Activated naive CD4-positive, alpha-beta T cell treated with anti-CD3 and anti-CD28 coated beads for 36 hours (primary cell): ENCODE measurements around the gene PRPF8. TPM values are rescaled to one million over a fixed set of nuclear protein-coding genes. Genes with fewer than 3 reads are reported as not detected.

Experiments
- CTCF ChIA-PET: fragments of 350-600 bp; sonication (Branson Sonifier 250); formaldehyde crosslinking; loops from one replicate; lab custom pipeline; 2021; ENCODE audit warnings: antibody characterized with exemption; lab: Charles Lee
- DNase-seq: peaks from one replicate; pipeline ENCODE4 v3.0.0-alpha.2; 2020
- H3K27ac Mint-ChIP-seq: one replicate; pipeline ENCODE4 v1.8.0; 2021; ENCODE audit warnings: mild to moderate bottlenecking, mixed read lengths
- H3K27me3 Mint-ChIP-seq: one replicate; pipeline ENCODE4 v1.8.0; 2021; ENCODE audit warnings: low read depth, mixed read lengths
- H3K36me3 Mint-ChIP-seq: one replicate; pipeline ENCODE4 v1.8.0; 2021; ENCODE audit warnings: low read depth, mixed read lengths
- H3K4me1 Mint-ChIP-seq: one replicate; pipeline ENCODE4 v1.8.0; 2021; ENCODE audit warnings: low read depth, mixed read lengths
- H3K4me3 Mint-ChIP-seq: one replicate; pipeline ENCODE4 v1.8.0; 2021; ENCODE audit warnings: mild to moderate bottlenecking, moderate library complexity, mixed read lengths
- H3K9me3 Mint-ChIP-seq: one replicate; pipeline ENCODE4 v1.8.0; 2021; ENCODE audit warnings: mixed read lengths
- intact Hi-C: fragments of 100-400 bp; cut with micrococcal nuclease; formaldehyde crosslinking; loops from one replicate; pipeline ENCODE4 v1.15.1; 2023
- total RNA-seq, 2 experiments: library from RNA; stranded (reverse); gene quantifications; one replicate each; pipeline ENCODE4 v1.2.3, GENCODE V29; 2021

PRPF8 gene
- 100 to 1,000 TPM; 458 to 479 TPM for total RNA-seq

- intact Hi-C loops: loop anchor here (1.0 kb wide), 2 partner anchors 32 to 35 kb away; partner anchors contain the start of gene RILP
- peak; percentile 99 for DNase-seq
- H3K4me1 Mint-ChIP-seq: peaks cover 31% of the 10 kb centered on the region
- H3K36me3 Mint-ChIP-seq: peaks cover 39% of the 10 kb centered on the region
- H3K27me3 Mint-ChIP-seq: no peaks in the 10 kb centered on the region
- H3K9me3 Mint-ChIP-seq: no peaks in the 10 kb centered on the region
- H3K27ac Mint-ChIP-seq: peak within 1 kb of the TSS; percentile 93
- CTCF ChIA-PET: interaction anchor here (0.8 to 1.5 kb wide), 4 partner anchors 16 to 99 kb away, joined by 3 to 4 read pairs (median 3); partner anchors contain the start of gene RILP
- peak within 1 kb of the TSS; percentile 95 for H3K4me3 Mint-ChIP-seq
These were observed at the start of gene PRPF8 for GRCh38 chr17:1684378-1685189. TSS of gene PRPF8 (minus strand) at chr17:1684867. CDS start at chr17:1684571, 296 bp downstream.

- H3K27me3 Mint-ChIP-seq: no peaks in the 10 kb centered on the region
- CTCF ChIA-PET: interaction anchor here (0.8 kb wide), 1 partner anchor 13 kb away, joined by 3 read pairs; no protein-coding TSS in a partner anchor
- peaks cover 18% of the 10 kb centered on the region for H3K4me1 Mint-ChIP-seq
- H3K9me3 Mint-ChIP-seq: no peaks in the 10 kb centered on the region
- H3K27ac Mint-ChIP-seq: no peak overlapping the region
- no peak overlapping the region for H3K4me3 Mint-ChIP-seq
- intact Hi-C loops: no loop called here
- peaks cover 2% of the 10 kb centered on the region for H3K36me3 Mint-ChIP-seq
- DNase-seq: no peak
These were observed 49.1 kb upstream of the PRPF8 start for GRCh38 chr17:1733759-1734158.

- peaks cover 23% of the 10 kb centered on the region for H3K4me1 Mint-ChIP-seq
- H3K36me3 Mint-ChIP-seq: peaks cover 2% of the 10 kb centered on the region
- H3K9me3 Mint-ChIP-seq: no peaks in the 10 kb centered on the region
- CTCF ChIA-PET: interaction anchor here (0.8 kb wide), 1 partner anchor 12 kb away, joined by 3 read pairs; no protein-coding TSS in a partner anchor
- intact Hi-C loops: no loop called here
- H3K27ac Mint-ChIP-seq: no peak overlapping the region
- no peak for DNase-seq
- no peak overlapping the region for H3K4me3 Mint-ChIP-seq
- no peaks in the 10 kb centered on the region for H3K27me3 Mint-ChIP-seq
These were observed 48.2 kb upstream of the PRPF8 start for GRCh38 chr17:1732833-1733321.

- Mint-ChIP-seq H3K27me3 (no peaks in the 10 kb centered on the region), H3K4me1 (peaks cover 23% of the 10 kb centered on the region), H3K4me3 (no peak overlapping the region), H3K9me3 (no peaks in the 10 kb centered on the region), H3K27ac (no peak overlapping the region), H3K36me3 (peaks cover 2% of the 10 kb centered on the region)
- CTCF ChIA-PET: no interaction called here
- intact Hi-C loops: no loop called here
- no peak for DNase-seq
These were observed 47.7 kb upstream of the PRPF8 start for GRCh38 chr17:1732241-1732832.

GRCh38 chr17:1731194-1731506, 46.5 kb upstream of the PRPF8 start:
- Mint-ChIP-seq H3K36me3 (no peaks in the 10 kb centered on the region), H3K27ac (no peak overlapping the region), H3K9me3 (no peaks in the 10 kb centered on the region), H3K4me3 (no peak overlapping the region), H3K27me3 (no peaks in the 10 kb centered on the region), H3K4me1 (peaks cover 15% of the 10 kb centered on the region)
- DNase-seq: no peak
- CTCF ChIA-PET: no interaction called here
- intact Hi-C loops: no loop called here

- CTCF ChIA-PET: no interaction called here
These were observed 45.9 kb upstream of the PRPF8 start for GRCh38 chr17:1730326-1731193.

GRCh38 chr17:1729966-1730325, 45.3 kb upstream of the PRPF8 start:
- intact Hi-C loops: no loop called here
- CTCF ChIA-PET: no interaction called here
- peaks cover 18% of the 10 kb centered on the region for H3K4me1 Mint-ChIP-seq

More at GRCh38 chr17:1730326-1731193, 45.9 kb upstream of the PRPF8 start:
- H3K4me1 Mint-ChIP-seq: peaks cover 16% of the 10 kb centered on the region
- H3K27me3 Mint-ChIP-seq: no peaks in the 10 kb centered on the region
- DNase-seq: no peak
- no peak overlapping the region for H3K4me3 Mint-ChIP-seq
- no peak overlapping the region for H3K27ac Mint-ChIP-seq
- no peaks in the 10 kb centered on the region for H3K9me3 Mint-ChIP-seq
- H3K36me3 Mint-ChIP-seq: no peaks in the 10 kb centered on the region
- intact Hi-C loops: no loop called here

GRCh38 chr17:1727876-1728630, 43.4 kb upstream of the PRPF8 start:
- no peaks in the 10 kb centered on the region for H3K9me3 Mint-ChIP-seq
- no peaks in the 10 kb centered on the region for H3K36me3 Mint-ChIP-seq
- intact Hi-C loops: no loop called here
- H3K4me3 Mint-ChIP-seq: no peak overlapping the region
- no peaks in the 10 kb centered on the region for H3K27me3 Mint-ChIP-seq
- CTCF ChIA-PET: no interaction called here
- H3K27ac Mint-ChIP-seq: no peak overlapping the region
- H3K4me1 Mint-ChIP-seq: peaks cover 22% of the 10 kb centered on the region
- no peak for DNase-seq

More at GRCh38 chr17:1729966-1730325, 45.3 kb upstream of the PRPF8 start:
- Mint-ChIP-seq H3K27ac (no peak overlapping the region), H3K36me3 (no peaks in the 10 kb centered on the region), H3K4me3 (no peak overlapping the region), H3K27me3 (no peaks in the 10 kb centered on the region), H3K9me3 (no peaks in the 10 kb centered on the region)
- DNase-seq: no peak

GRCh38 chr17:1727258-1727789, 42.7 kb upstream of the PRPF8 start:
- intact Hi-C loops: no loop called here
- DNase-seq: no peak
- Mint-ChIP-seq H3K27ac (no peak overlapping the region), H3K4me3 (no peak overlapping the region), H3K27me3 (no peaks in the 10 kb centered on the region), H3K36me3 (no peaks in the 10 kb centered on the region), H3K4me1 (peaks cover 25% of the 10 kb centered on the region), H3K9me3 (no peaks in the 10 kb centered on the region)
- CTCF ChIA-PET: interaction anchor here (1.0 kb wide), 1 partner anchor 160 kb away, joined by 4 read pairs; no protein-coding TSS in a partner anchor

GRCh38 chr17:1726626-1727257, 42.1 kb upstream of the PRPF8 start:
- Mint-ChIP-seq H3K4me3 (no peak overlapping the region), H3K27ac (no peak overlapping the region), H3K9me3 (no peaks in the 10 kb centered on the region), H3K27me3 (no peaks in the 10 kb centered on the region), H3K4me1 (peaks cover 25% of the 10 kb centered on the region), H3K36me3 (no peaks in the 10 kb centered on the region)
- no peak for DNase-seq
- intact Hi-C loops: no loop called here
- CTCF ChIA-PET: interaction anchor here (1.0 kb wide), 1 partner anchor 160 kb away, joined by 4 read pairs; no protein-coding TSS in a partner anchor
